Caco-2 (cell line): ENCODE results near the gene AFF1. TPM values are rescaled to one million over a fixed set of nuclear protein-coding genes. Genes with fewer than 3 reads are reported as not detected.

Experiments
- BruUV-seq: library from RNA; stranded (reverse); fragments of 400-500 nt; replicated peaks from 2 replicates; lab custom pipeline; 2021; lab: Mats Ljungman, UMichigan
- CTCF ChIA-PET: fragments of 300-600 bp; sonication (Branson Sonifier 250); formaldehyde crosslinking; loops from one replicate; lab custom pipeline; 2022; ENCODE audit warnings: antibody characterized with exemption; lab: Charles Lee
- POLR2A ChIA-PET: fragments of 300-600 bp; sonication (Branson Sonifier 250); formaldehyde crosslinking; loops from one replicate; lab custom pipeline; 2022; ENCODE audit warnings: antibody characterized with exemption; lab: Charles Lee
- DNase-seq, 2 experiments: peaks; one replicate each; pipeline versions ENCODE4 v3.0.0 to v3.0.0-alpha.2; 2020 to 2022
- H3K27me3 ChIP-seq: replicated peaks from 2 replicates; pipeline ENCODE4 v1.6.0; 2011; ENCODE audit warnings: low read length; ENCODE audit not compliant: control insufficient read depth, insufficient read depth
- H3K36me3 ChIP-seq: 2 replicates; pipeline ENCODE4 v1.5.1; 2011; ENCODE audit warnings: low read length; ENCODE audit not compliant: control insufficient read depth, insufficient read depth
- H3K4me1 ChIP-seq: fragments of 250-450 bp; sonication (Bioruptor Pico); 2 replicates; pipeline ENCODE4 v1.5.1; 2020; ENCODE audit warnings: mild to moderate bottlenecking
- H3K4me3 ChIP-seq: 2 replicates; pipeline ENCODE4 v1.5.1; 2011; ENCODE audit warnings: low read depth, mild to moderate bottlenecking, control low read depth, low read length
- H3K9me3 ChIP-seq: fragments of 250-450 bp; sonication (Bioruptor Pico); 2 replicates; pipeline ENCODE4 v1.5.1; 2020; ENCODE audit warnings: mild to moderate bottlenecking, moderate library complexity
- H3K27ac Mint-ChIP-seq: one replicate; pipeline ENCODE4 v1.8.0; 2022; ENCODE audit warnings: mixed read lengths; ENCODE audit not compliant: unreplicated experiment
- H3K27me3 Mint-ChIP-seq: one replicate; pipeline ENCODE4 v1.8.0; 2022; ENCODE audit warnings: mixed read lengths; ENCODE audit not compliant: insufficient read depth, unreplicated experiment
- H3K36me3 Mint-ChIP-seq: one replicate; pipeline ENCODE4 v1.8.0; 2022; ENCODE audit warnings: mild to moderate bottlenecking, mixed read lengths; ENCODE audit not compliant: insufficient read depth, unreplicated experiment
- H3K4me1 Mint-ChIP-seq: one replicate; pipeline ENCODE4 v1.8.0; 2022; ENCODE audit warnings: low read depth, mixed read lengths; ENCODE audit not compliant: unreplicated experiment
- H3K4me3 Mint-ChIP-seq: one replicate; pipeline ENCODE4 v1.8.0; 2022; ENCODE audit warnings: mild to moderate bottlenecking, moderate library complexity, mixed read lengths; ENCODE audit not compliant: unreplicated experiment
- H3K9me3 Mint-ChIP-seq: one replicate; pipeline ENCODE4 v1.8.0; 2022; ENCODE audit warnings: mixed read lengths; ENCODE audit not compliant: unreplicated experiment
- CTCF ChIP-seq, 2 experiments: fragments of 200-600 bp in 1 of 2; IDR thresholded peaks; 1 replicate in 1 of 2; 2 replicates in 1 of 2; pipeline versions ENCODE4 v1.5.1 to v1.8.0; 2011 to 2022; ENCODE audit warnings: antibody characterized with exemption in 1 of 2, control low read depth in 1 of 2, inconsistent platforms in 1 of 2, low read depth in 1 of 2, low read length in 1 of 2, mild to moderate bottlenecking in 1 of 2, moderate library complexity in 1 of 2; ENCODE audit not compliant: insufficient read depth in 1 of 2, severe bottlenecking in 1 of 2, unreplicated experiment in 1 of 2
- intact Hi-C: fragments of 100-400 bp; cut with micrococcal nuclease; formaldehyde crosslinking; loops from one replicate; pipeline ENCODE4 v1.10.0; 2022; ENCODE audit not compliant: unreplicated experiment
- total RNA-seq: library from RNA; stranded (reverse); gene quantifications from 2 replicates; pipeline ENCODE4 v1.2.3, GENCODE V29; 2022

AFF1 gene
- total RNA-seq, 1 experiment from 2014 or later: 48.3 TPM

GRCh38 chr4:87005369-87005689, 70.5 kb downstream of the AFF1 start:
- POLR2A ChIA-PET: interaction anchor here (2.8 kb wide), 1 partner anchor 70 kb away, joined by 38 read pairs; the partner anchor contains the start of gene AFF1
- Mint-ChIP-seq H3K4me1 (peaks cover 9% of the 10 kb centered on the region), H3K27ac (peak overlapping the region; percentile 16), H3K4me3 (peak overlapping the region; percentile 97), H3K9me3 (no peaks in the 10 kb centered on the region), H3K36me3 (peaks cover 18% of the 10 kb centered on the region), H3K27me3 (no peaks in the 10 kb centered on the region)
- no peak for DNase-seq
- CTCF ChIA-PET: no interaction called here
- Histone ChIP-seq H3K4me3 (no peak overlapping the region), H3K27me3 (no peaks in the 10 kb centered on the region), H3K36me3 (no peaks in the 10 kb centered on the region), H3K4me1 (peaks cover 28% of the 10 kb centered on the region), H3K9me3 (no peaks in the 10 kb centered on the region)
- TF ChIP-seq CTCF (IDR thresholded peaks at IDR 0.05; ENCODE audit: insufficient read depth in 1 of 2, low read depth in 1 of 2, low read length in 1 of 2, severe bottlenecking in 1 of 2, unreplicated experiment in 1 of 2): no peak
- no TSS peak for BruUV-seq
- intact Hi-C loops: no loop called here

- H3K9me3 ChIP-seq: no peaks in the 10 kb centered on the region
- H3K4me3 ChIP-seq: peak overlapping the region; percentile 94
- BruUV-seq: no TSS peak
- Mint-ChIP-seq H3K4me3 (peak overlapping the region; percentile 97), H3K27ac (peak overlapping the region; percentile 93), H3K4me1 (peaks cover 8% of the 10 kb centered on the region), H3K36me3 (peaks cover 18% of the 10 kb centered on the region), H3K9me3 (no peaks in the 10 kb centered on the region), H3K27me3 (no peaks in the 10 kb centered on the region)
- ChIA-PET POLR2A (interaction anchor here (0.6 to 2.8 kb wide), 5 partner anchors 9 to 84 kb away, joined by 3 to 38 read pairs (median 6); partner anchors contain the start of gene AFF1), CTCF (interaction anchor here (1.0 to 1.5 kb wide), 4 partner anchors 70 to 508 kb away, joined by 3 to 17 read pairs (median 7); partner anchors contain the start of gene AFF1)
- no peaks in the 10 kb centered on the region for H3K36me3 ChIP-seq
- H3K4me1 ChIP-seq: peaks cover 31% of the 10 kb centered on the region
- TF ChIP-seq CTCF (IDR thresholded peaks at IDR 0.05; ENCODE audit: insufficient read depth in 1 of 2, low read depth in 1 of 2, low read length in 1 of 2, severe bottlenecking in 1 of 2, unreplicated experiment in 1 of 2): no peak
- intact Hi-C loops: loop anchor here (1.0 kb wide), 4 partner anchors 33 to 87 kb away; no protein-coding TSS in a partner anchor
- no peaks in the 10 kb centered on the region for H3K27me3 ChIP-seq
- no peak for DNase-seq
Observed at GRCh38 chr4:87005690-87006425, 71.0 kb downstream of the AFF1 start.

- ChIA-PET POLR2A (interaction anchor here (0.6 to 2.8 kb wide), 5 partner anchors 9 to 84 kb away, joined by 3 to 38 read pairs (median 6); partner anchors contain the start of gene AFF1), CTCF (interaction anchor here (0.6 to 1.5 kb wide), 5 partner anchors 71 to 508 kb away, joined by 3 to 17 read pairs (median 5); partner anchors contain the start of gene AFF1)
- no peaks in the 10 kb centered on the region for H3K27me3 ChIP-seq
- H3K36me3 ChIP-seq: no peaks in the 10 kb centered on the region
- no peak for DNase-seq
- peak overlapping the region; percentile 97 for H3K4me3 Mint-ChIP-seq
- H3K27ac Mint-ChIP-seq: peak overlapping the region; percentile 93
- TF ChIP-seq CTCF (IDR thresholded peaks at IDR 0.05; ENCODE audit: insufficient read depth in 1 of 2, low read depth in 1 of 2, low read length in 1 of 2, severe bottlenecking in 1 of 2, unreplicated experiment in 1 of 2): no peak
- no peaks in the 10 kb centered on the region for H3K27me3 Mint-ChIP-seq
- H3K9me3 Mint-ChIP-seq: no peaks in the 10 kb centered on the region
- peaks cover 36% of the 10 kb centered on the region for H3K4me1 ChIP-seq
- TSS peak; percentile 92 for BruUV-seq
- no peaks in the 10 kb centered on the region for H3K9me3 ChIP-seq
- H3K4me1 Mint-ChIP-seq: peaks cover 8% of the 10 kb centered on the region
- intact Hi-C loops: loop anchor here (1.0 kb wide), 4 partner anchors 33 to 87 kb away; no protein-coding TSS in a partner anchor
- peaks cover 18% of the 10 kb centered on the region for H3K36me3 Mint-ChIP-seq
- H3K4me3 ChIP-seq: peak overlapping the region; percentile 94
Observed at GRCh38 chr4:87006426-87006675, 71.5 kb downstream of the AFF1 start.
